ENCODE data around the gene SNTG2. TPM values are rescaled to one million over a fixed set of nuclear protein-coding genes. Genes with fewer than 3 reads are reported as not detected.

Gene SNTG2
- total RNA-seq, 1 experiment from 2014 or later = not detected

GRCh38 chr2:980176-980575 is 29.5 kb downstream of the SNTG2 start:
- Histone ChIP-seq H3K9me3 (replicated peaks) (no peaks in the 10 kb centered on the region), H3K4me3 (no peak overlapping the region), H3K27me3 (no peaks in the 10 kb centered on the region), H3K36me3 (no peaks in the 10 kb centered on the region), H3K27ac (no peak overlapping the region), H3K4me1 (peaks cover 8% of the 10 kb centered on the region)
- DNase-seq = no peak

GRCh38 chr2:981258-981657 is 30.6 kb downstream of the SNTG2 start:
- H3K27me3 ChIP-seq = no peaks in the 10 kb centered on the region
- no peaks in the 10 kb centered on the region for H3K9me3 ChIP-seq (replicated peaks)
- no peak overlapping the region for H3K4me3 ChIP-seq
- peaks cover 19% of the 10 kb centered on the region for H3K4me1 ChIP-seq
- no peaks in the 10 kb centered on the region for H3K36me3 ChIP-seq
- no peak for DNase-seq
- no peak overlapping the region for H3K27ac ChIP-seq

- no peaks in the 10 kb centered on the region for H3K36me3 ChIP-seq
- no peak for DNase-seq
- no peak overlapping the region for H3K27ac ChIP-seq
- no peak overlapping the region for H3K4me3 ChIP-seq
- H3K4me1 ChIP-seq = peaks cover 23% of the 10 kb centered on the region
- no peaks in the 10 kb centered on the region for H3K9me3 ChIP-seq (replicated peaks)
- H3K27me3 ChIP-seq = no peaks in the 10 kb centered on the region
These were observed 31.1 kb downstream of the SNTG2 start for GRCh38 chr2:981759-982158.

GRCh38 chr2:985317-985898 is 34.8 kb downstream of the SNTG2 start:
- Histone ChIP-seq H3K4me1 (peaks cover 26% of the 10 kb centered on the region), H3K4me3 (no peak overlapping the region), H3K36me3 (no peaks in the 10 kb centered on the region), H3K9me3 (replicated peaks) (no peaks in the 10 kb centered on the region), H3K27ac (peak overlapping the region; percentile 29), H3K27me3 (no peaks in the 10 kb centered on the region)
- DNase-seq = peak in 1 of 2 experiments; percentile 64

- Histone ChIP-seq H3K27me3 (no peaks in the 10 kb centered on the region), H3K27ac (no peak overlapping the region), H3K36me3 (no peaks in the 10 kb centered on the region), H3K4me1 (peaks cover 26% of the 10 kb centered on the region), H3K9me3 (replicated peaks) (no peaks in the 10 kb centered on the region), H3K4me3 (no peak overlapping the region)
- DNase-seq = no peak
These were observed 37.1 kb downstream of the SNTG2 start for GRCh38 chr2:987789-988188.

- H3K4me3 ChIP-seq = no peak overlapping the region
- no peak overlapping the region for H3K27ac ChIP-seq
- DNase-seq = peak; percentile 40 to 49
- no peaks in the 10 kb centered on the region for H3K9me3 ChIP-seq (replicated peaks)
- H3K27me3 ChIP-seq = no peaks in the 10 kb centered on the region
- peaks cover 26% of the 10 kb centered on the region for H3K4me1 ChIP-seq
- no peaks in the 10 kb centered on the region for H3K36me3 ChIP-seq
These were observed 39.3 kb downstream of the SNTG2 start for GRCh38 chr2:989781-990467.

GRCh38 chr2:990970-991369 is 40.3 kb downstream of the SNTG2 start:
- H3K4me1 ChIP-seq = peaks cover 15% of the 10 kb centered on the region
- H3K27me3 ChIP-seq = no peaks in the 10 kb centered on the region
- DNase-seq = no peak
- no peaks in the 10 kb centered on the region for H3K9me3 ChIP-seq (replicated peaks)
- H3K4me3 ChIP-seq = no peak overlapping the region
- no peak overlapping the region for H3K27ac ChIP-seq
- no peaks in the 10 kb centered on the region for H3K36me3 ChIP-seq

GRCh38 chr2:1002350-1002749 is 51.7 kb downstream of the SNTG2 start:
- no peaks in the 10 kb centered on the region for H3K27me3 ChIP-seq
- no peaks in the 10 kb centered on the region for H3K9me3 ChIP-seq (replicated peaks)
- H3K4me1 ChIP-seq = no peaks in the 10 kb centered on the region
- no peak for DNase-seq
- H3K27ac ChIP-seq = no peak overlapping the region
- H3K36me3 ChIP-seq = no peaks in the 10 kb centered on the region
- H3K4me3 ChIP-seq = no peak overlapping the region

- Histone ChIP-seq H3K27me3 (no peaks in the 10 kb centered on the region), H3K36me3 (no peaks in the 10 kb centered on the region), H3K27ac (no peak overlapping the region), H3K4me1 (no peaks in the 10 kb centered on the region), H3K4me3 (no peak overlapping the region), H3K9me3 (replicated peaks) (no peaks in the 10 kb centered on the region)
- DNase-seq = no peak
These were observed 53.7 kb downstream of the SNTG2 start for GRCh38 chr2:1004398-1004797.

GRCh38 chr2:1010415-1010930 is 59.8 kb downstream of the SNTG2 start:
- DNase-seq = peak in 1 of 2 experiments; percentile 41
- no peak overlapping the region for H3K27ac ChIP-seq

GRCh38 chr2:1011006-1011405 is 60.4 kb downstream of the SNTG2 start:
- H3K4me3 ChIP-seq = no peak overlapping the region
- no peaks in the 10 kb centered on the region for H3K9me3 ChIP-seq (replicated peaks)
- peak in 1 of 2 experiments; percentile 15 for DNase-seq
- no peaks in the 10 kb centered on the region for H3K4me1 ChIP-seq
- H3K36me3 ChIP-seq = no peaks in the 10 kb centered on the region
- H3K27me3 ChIP-seq = no peaks in the 10 kb centered on the region
- no peak overlapping the region for H3K27ac ChIP-seq

More at GRCh38 chr2:1010415-1010930, 59.8 kb downstream of the SNTG2 start:
- no peak overlapping the region for H3K4me3 ChIP-seq
- no peaks in the 10 kb centered on the region for H3K36me3 ChIP-seq
- no peaks in the 10 kb centered on the region for H3K27me3 ChIP-seq
- H3K4me1 ChIP-seq = no peaks in the 10 kb centered on the region
- H3K9me3 ChIP-seq (replicated peaks) = no peaks in the 10 kb centered on the region

- H3K27ac ChIP-seq = no peak overlapping the region
- H3K4me3 ChIP-seq = no peak overlapping the region
- H3K27me3 ChIP-seq = no peaks in the 10 kb centered on the region
- no peaks in the 10 kb centered on the region for H3K4me1 ChIP-seq
- no peaks in the 10 kb centered on the region for H3K36me3 ChIP-seq
- no peaks in the 10 kb centered on the region for H3K9me3 ChIP-seq (replicated peaks)
- DNase-seq = no peak
These were observed 61.3 kb downstream of the SNTG2 start for GRCh38 chr2:1011985-1012384.

GRCh38 chr2:1014802-1015201 is 64.2 kb downstream of the SNTG2 start:
- DNase-seq = no peak
- Histone ChIP-seq H3K9me3 (replicated peaks) (no peaks in the 10 kb centered on the region), H3K27me3 (no peaks in the 10 kb centered on the region), H3K36me3 (no peaks in the 10 kb centered on the region), H3K4me3 (no peak overlapping the region), H3K4me1 (no peaks in the 10 kb centered on the region), H3K27ac (no peak overlapping the region)

- Histone ChIP-seq H3K4me1 (no peaks in the 10 kb centered on the region), H3K27ac (no peak overlapping the region), H3K4me3 (no peak overlapping the region), H3K36me3 (no peaks in the 10 kb centered on the region), H3K27me3 (no peaks in the 10 kb centered on the region), H3K9me3 (replicated peaks) (no peaks in the 10 kb centered on the region)
- DNase-seq = no peak
These were observed 65.9 kb downstream of the SNTG2 start for GRCh38 chr2:1016500-1016899.

- no peak overlapping the region for H3K4me3 ChIP-seq
- H3K27me3 ChIP-seq = no peaks in the 10 kb centered on the region
- H3K27ac ChIP-seq = no peak overlapping the region
- H3K4me1 ChIP-seq = no peaks in the 10 kb centered on the region
- H3K36me3 ChIP-seq = no peaks in the 10 kb centered on the region
- no peaks in the 10 kb centered on the region for H3K9me3 ChIP-seq (replicated peaks)
- no peak for DNase-seq
These were observed 67.2 kb downstream of the SNTG2 start for GRCh38 chr2:1017827-1018226.

- Histone ChIP-seq H3K4me1 (no peaks in the 10 kb centered on the region), H3K36me3 (no peaks in the 10 kb centered on the region), H3K27ac (no peak overlapping the region), H3K27me3 (no peaks in the 10 kb centered on the region), H3K9me3 (replicated peaks) (no peaks in the 10 kb centered on the region), H3K4me3 (no peak overlapping the region)
- DNase-seq = no peak
These were observed 69.6 kb downstream of the SNTG2 start for GRCh38 chr2:1020206-1020605.
